Peyer's patch (tissue), 4 donors: ENCODE results near the gene FARS2. TPM values are rescaled to one million over a fixed set of nuclear protein-coding genes. Genes with fewer than 3 reads are reported as not detected.

Experiments used
- DNase-seq, 3 donors: peaks; one replicate each; pipeline ENCODE4 v3.0.0-alpha.2; 2017 to 2019
- H3K27ac ChIP-seq, 4 donors: fragments of 200-600 bp; sonication (generic); one replicate each; pipeline ENCODE4 v1.5.1; 2016 to 2019
- H3K27me3 ChIP-seq, 2 donors: fragments of 200-600 bp; sonication (generic); one replicate each; pipeline ENCODE4 v1.5.1; 2019
- H3K36me3 ChIP-seq, 3 donors: fragments of 200-600 bp; sonication (generic); one replicate each; pipeline ENCODE4 v1.5.1; 2016 to 2019
- H3K4me1 ChIP-seq, 4 donors: fragments of 200-600 bp; sonication (generic); one replicate each; pipeline ENCODE4 v1.5.1; 2016 to 2019
- H3K4me3 ChIP-seq, 4 donors: fragments of 200-600 bp; sonication (generic); 1 replicate in 3 of 4; 2 replicates in 1 of 4; pipeline ENCODE4 v1.5.1; 2016 to 2019; ENCODE audit warnings: mild to moderate bottlenecking in 1 of 4
- H3K9me3 ChIP-seq, 4 donors: fragments of 200-600 bp; sonication (generic); one replicate each; pipeline ENCODE4 v1.5.1; 2016 to 2019; ENCODE audit warnings: mild to moderate bottlenecking in 1 of 4
- POLR2A ChIP-seq, 2 donors: fragments of 450-650 bp; IDR thresholded peaks; one replicate each; pipeline ENCODE4 v1.5.1; 2017; ENCODE audit warnings: antibody characterized with exemption in 2 of 2, mild to moderate bottlenecking in 2 of 2, moderate library complexity in 2 of 2
- total RNA-seq, 4 donors: library from RNA; depleted of rRNA; stranded (reverse); fragments of >200 nt; gene quantifications; one replicate each; pipeline ENCODE4 v1.1.0, GENCODE V29; 2016
- TF ChIP-seq, protein P1 (sequence below), 6 experiments: fragments of 450-650 bp in 4 of 6; fragments of 200-600 bp in 2 of 6; sonication (generic) in 1 of 6; IDR thresholded peaks; one replicate each; pipeline ENCODE4 v1.5.1; 2017 to 2019; ENCODE audit warnings: antibody characterized with exemption in 6 of 6, mild to moderate bottlenecking in 3 of 6, moderate library complexity in 1 of 6

Gene FARS2
- total RNA-seq, 4 donors from 2014 or later, result 9.5 to 42.1 (median 17.1) TPM

- H3K27me3 ChIP-seq, result no peaks in the 10 kb centered on the region
- no peaks in the 10 kb centered on the region for H3K36me3 ChIP-seq
- H3K9me3 ChIP-seq, result no peaks in the 10 kb centered on the region
- DNase-seq, result peak in 2 of 3 donors; percentile 59 to 64
- no peak overlapping the region for H3K27ac ChIP-seq
- H3K4me1 ChIP-seq, result no peaks in the 10 kb centered on the region
- TF ChIP-seq POLR2A (IDR thresholded peaks at IDR 0.05), result no peak
- TF ChIP-seq, protein P1, sequence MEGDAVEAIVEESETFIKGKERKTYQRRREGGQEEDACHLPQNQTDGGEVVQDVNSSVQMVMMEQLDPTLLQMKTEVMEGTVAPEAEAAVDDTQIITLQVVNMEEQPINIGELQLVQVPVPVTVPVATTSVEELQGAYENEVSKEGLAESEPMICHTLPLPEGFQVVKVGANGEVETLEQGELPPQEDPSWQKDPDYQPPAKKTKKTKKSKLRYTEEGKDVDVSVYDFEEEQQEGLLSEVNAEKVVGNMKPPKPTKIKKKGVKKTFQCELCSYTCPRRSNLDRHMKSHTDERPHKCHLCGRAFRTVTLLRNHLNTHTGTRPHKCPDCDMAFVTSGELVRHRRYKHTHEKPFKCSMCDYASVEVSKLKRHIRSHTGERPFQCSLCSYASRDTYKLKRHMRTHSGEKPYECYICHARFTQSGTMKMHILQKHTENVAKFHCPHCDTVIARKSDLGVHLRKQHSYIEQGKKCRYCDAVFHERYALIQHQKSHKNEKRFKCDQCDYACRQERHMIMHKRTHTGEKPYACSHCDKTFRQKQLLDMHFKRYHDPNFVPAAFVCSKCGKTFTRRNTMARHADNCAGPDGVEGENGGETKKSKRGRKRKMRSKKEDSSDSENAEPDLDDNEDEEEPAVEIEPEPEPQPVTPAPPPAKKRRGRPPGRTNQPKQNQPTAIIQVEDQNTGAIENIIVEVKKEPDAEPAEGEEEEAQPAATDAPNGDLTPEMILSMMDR (IDR thresholded peaks at IDR 0.05), result no peak
- H3K4me3 ChIP-seq, result no peak overlapping the region
These were observed 357.9 kb downstream of the FARS2 start for GRCh38 chr6:5619249-5619648.

DNA sequence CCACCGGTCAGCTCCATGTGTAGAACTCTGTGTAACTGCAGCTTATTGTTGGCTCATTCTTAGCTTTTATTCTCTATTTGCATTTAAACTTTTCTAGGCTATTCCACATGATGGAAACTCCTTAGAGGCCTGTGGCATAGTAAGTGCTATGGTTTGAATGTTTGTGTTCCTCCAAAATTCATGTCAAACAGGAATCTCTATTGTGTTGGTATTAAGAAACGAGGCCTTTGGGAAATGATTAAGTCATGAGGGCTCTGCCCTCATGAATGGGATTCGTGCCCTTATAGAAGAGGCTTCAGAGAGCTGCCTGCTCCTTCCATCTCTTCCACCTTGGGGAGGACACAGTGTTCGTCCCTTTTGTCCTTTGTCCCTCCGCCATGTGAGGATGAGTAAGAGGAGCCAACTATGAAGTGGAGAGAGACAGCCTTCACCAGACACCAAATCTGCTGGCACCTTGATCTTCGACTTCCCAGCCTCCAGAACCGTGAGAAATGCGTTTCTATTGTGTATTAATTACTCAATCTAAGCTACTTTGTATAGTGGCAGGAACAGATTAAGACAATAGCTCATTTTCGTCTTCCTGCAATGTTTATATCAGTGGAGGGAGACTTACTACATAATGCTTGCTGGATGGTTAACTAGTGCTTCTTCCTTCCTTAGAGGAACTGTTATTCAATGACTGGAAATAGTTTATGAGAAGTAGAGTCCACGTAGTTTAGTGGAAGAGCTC is 361.1 kb downstream of the FARS2 start:
- Histone ChIP-seq H3K27me3 (no peaks in the 10 kb centered on the region), H3K27ac (no peak overlapping the region), H3K4me3 (no peak overlapping the region), H3K9me3 (no peaks in the 10 kb centered on the region), H3K4me1 (no peaks in the 10 kb centered on the region), H3K36me3 (no peaks in the 10 kb centered on the region)
- no peak for TF ChIP-seq POLR2A (IDR thresholded peaks at IDR 0.05)
- TF ChIP-seq, protein P1 (IDR thresholded peaks at IDR 0.05), result no peak
- DNase-seq, result no peak

DNA sequence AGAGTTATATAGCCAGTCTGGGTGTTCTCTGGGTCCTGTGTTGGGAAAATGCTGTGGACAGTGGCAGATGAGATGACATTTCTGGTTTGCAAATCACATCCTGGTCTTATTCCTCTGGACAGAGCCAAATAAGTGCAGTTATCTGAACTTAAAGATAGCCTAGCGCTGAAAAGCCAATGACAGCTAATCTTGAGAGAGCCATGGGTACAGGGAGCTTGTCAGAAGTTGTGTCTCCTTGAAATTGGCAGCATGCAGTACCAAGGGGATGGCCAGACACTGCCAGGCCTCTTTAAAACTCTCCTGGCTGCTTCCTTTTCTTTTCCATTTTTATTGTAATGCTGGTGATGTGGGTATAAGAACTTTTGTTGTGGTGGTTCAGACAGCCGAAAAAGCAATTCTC is 362.5 kb downstream of the FARS2 start:
- Histone ChIP-seq H3K36me3 (no peaks in the 10 kb centered on the region), H3K9me3 (no peaks in the 10 kb centered on the region), H3K27ac (no peak overlapping the region), H3K4me3 (no peak overlapping the region), H3K4me1 (no peaks in the 10 kb centered on the region), H3K27me3 (no peaks in the 10 kb centered on the region)
- DNase-seq, result no peak
- TF ChIP-seq, protein P1 (IDR thresholded peaks at IDR 0.05), result no peak
- TF ChIP-seq POLR2A (IDR thresholded peaks at IDR 0.05), result no peak

DNA sequence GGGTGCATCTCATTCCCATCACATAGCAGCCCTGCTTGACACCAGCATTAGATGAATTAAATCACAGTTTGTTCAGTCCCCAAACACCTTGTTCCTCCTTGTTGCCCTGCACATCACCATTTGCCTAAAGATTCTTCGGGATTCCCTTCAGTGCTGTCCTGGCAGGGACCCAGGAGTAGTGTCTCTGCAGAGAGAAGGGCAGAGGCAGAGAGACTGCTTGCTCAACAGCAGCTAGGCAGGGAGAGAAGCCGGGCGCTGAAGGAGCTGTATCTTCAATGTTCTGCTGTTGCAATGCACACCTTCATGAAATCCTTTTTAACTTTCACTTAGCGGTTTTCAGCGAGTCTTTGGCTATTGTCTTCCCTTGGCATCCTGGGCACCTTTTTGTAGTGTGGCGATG is 362.9 kb downstream of the FARS2 start:
- no peaks in the 10 kb centered on the region for H3K27me3 ChIP-seq
- TF ChIP-seq, protein P1 (IDR thresholded peaks at IDR 0.05), result no peak
- TF ChIP-seq POLR2A (IDR thresholded peaks at IDR 0.05), result no peak
- DNase-seq, result no peak
- no peak overlapping the region for H3K27ac ChIP-seq
- H3K36me3 ChIP-seq, result no peaks in the 10 kb centered on the region
- H3K4me3 ChIP-seq, result no peak overlapping the region
- H3K9me3 ChIP-seq, result no peaks in the 10 kb centered on the region
- H3K4me1 ChIP-seq, result no peaks in the 10 kb centered on the region

DNA sequence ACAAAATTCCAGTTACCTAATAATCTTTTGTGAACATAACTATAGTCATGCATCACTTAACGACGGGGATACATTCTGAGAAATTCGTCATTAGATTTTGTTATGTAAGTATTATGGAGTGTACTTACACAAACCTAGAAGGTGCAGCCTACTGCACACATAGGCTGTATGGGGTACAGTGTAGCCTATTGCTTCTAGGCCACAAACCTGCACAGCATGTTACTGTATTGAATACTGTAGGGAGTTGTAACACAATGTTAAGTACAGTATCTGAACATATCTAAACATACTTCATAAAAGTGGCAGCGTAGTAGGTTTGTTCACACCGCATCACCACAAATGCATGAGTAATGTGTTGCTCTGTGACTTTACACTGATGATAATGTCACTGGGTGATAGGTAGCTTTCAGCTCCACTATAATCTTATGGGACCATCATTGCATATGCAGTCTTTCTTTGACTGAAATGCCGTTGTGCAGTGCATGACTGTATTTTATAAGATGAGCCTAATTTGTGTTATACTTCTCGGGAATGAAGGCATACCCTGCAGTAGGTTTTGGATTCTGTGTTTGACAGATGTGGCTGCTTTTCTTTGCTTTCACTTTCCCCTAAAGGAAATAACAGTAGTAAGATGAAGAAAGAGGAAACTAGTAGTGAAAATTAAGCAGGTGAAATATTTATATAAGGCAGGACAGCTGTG is 365.6 kb downstream of the FARS2 start:
- no peaks in the 10 kb centered on the region for H3K9me3 ChIP-seq
- no peaks in the 10 kb centered on the region for H3K27me3 ChIP-seq
- no peak for DNase-seq
- no peak overlapping the region for H3K4me3 ChIP-seq
- TF ChIP-seq, protein P1 (IDR thresholded peaks at IDR 0.05), result no peak
- TF ChIP-seq POLR2A (IDR thresholded peaks at IDR 0.05), result no peak
- no peaks in the 10 kb centered on the region for H3K4me1 ChIP-seq
- H3K27ac ChIP-seq, result peak overlapping the region in 1 of 4 donors; percentile 53
- H3K36me3 ChIP-seq, result no peaks in the 10 kb centered on the region
